Measurements from ENCODE around the gene TOM1L2.

DNA sequence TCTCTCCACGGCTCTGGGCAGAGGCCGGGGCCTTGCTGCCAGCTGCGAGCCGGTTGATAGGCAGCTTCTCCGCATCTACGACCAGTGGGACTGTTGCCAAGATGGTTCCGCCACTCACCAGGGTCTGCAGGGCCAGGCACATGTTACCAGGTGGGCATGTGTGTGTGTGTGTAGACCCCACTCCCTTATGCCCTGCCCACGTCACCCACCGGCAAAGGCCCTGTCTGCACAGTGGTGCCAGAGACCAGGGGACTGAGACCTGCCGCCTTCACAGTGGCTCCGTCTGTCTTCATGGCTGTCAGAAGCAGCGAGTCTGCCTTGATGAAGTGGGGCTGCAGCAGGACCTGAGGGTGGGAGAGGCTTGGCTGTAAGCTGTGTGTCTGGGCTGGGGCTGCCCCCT lies 153.1 kb downstream of the TOM1L2 start:
- TF ChIP-seq, protein P1, sequence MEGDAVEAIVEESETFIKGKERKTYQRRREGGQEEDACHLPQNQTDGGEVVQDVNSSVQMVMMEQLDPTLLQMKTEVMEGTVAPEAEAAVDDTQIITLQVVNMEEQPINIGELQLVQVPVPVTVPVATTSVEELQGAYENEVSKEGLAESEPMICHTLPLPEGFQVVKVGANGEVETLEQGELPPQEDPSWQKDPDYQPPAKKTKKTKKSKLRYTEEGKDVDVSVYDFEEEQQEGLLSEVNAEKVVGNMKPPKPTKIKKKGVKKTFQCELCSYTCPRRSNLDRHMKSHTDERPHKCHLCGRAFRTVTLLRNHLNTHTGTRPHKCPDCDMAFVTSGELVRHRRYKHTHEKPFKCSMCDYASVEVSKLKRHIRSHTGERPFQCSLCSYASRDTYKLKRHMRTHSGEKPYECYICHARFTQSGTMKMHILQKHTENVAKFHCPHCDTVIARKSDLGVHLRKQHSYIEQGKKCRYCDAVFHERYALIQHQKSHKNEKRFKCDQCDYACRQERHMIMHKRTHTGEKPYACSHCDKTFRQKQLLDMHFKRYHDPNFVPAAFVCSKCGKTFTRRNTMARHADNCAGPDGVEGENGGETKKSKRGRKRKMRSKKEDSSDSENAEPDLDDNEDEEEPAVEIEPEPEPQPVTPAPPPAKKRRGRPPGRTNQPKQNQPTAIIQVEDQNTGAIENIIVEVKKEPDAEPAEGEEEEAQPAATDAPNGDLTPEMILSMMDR (IDR thresholded peaks at IDR 0.05; ENCODE audit: insufficient read depth, low read length), result no peak
- TF ChIP-seq, protein P2, sequence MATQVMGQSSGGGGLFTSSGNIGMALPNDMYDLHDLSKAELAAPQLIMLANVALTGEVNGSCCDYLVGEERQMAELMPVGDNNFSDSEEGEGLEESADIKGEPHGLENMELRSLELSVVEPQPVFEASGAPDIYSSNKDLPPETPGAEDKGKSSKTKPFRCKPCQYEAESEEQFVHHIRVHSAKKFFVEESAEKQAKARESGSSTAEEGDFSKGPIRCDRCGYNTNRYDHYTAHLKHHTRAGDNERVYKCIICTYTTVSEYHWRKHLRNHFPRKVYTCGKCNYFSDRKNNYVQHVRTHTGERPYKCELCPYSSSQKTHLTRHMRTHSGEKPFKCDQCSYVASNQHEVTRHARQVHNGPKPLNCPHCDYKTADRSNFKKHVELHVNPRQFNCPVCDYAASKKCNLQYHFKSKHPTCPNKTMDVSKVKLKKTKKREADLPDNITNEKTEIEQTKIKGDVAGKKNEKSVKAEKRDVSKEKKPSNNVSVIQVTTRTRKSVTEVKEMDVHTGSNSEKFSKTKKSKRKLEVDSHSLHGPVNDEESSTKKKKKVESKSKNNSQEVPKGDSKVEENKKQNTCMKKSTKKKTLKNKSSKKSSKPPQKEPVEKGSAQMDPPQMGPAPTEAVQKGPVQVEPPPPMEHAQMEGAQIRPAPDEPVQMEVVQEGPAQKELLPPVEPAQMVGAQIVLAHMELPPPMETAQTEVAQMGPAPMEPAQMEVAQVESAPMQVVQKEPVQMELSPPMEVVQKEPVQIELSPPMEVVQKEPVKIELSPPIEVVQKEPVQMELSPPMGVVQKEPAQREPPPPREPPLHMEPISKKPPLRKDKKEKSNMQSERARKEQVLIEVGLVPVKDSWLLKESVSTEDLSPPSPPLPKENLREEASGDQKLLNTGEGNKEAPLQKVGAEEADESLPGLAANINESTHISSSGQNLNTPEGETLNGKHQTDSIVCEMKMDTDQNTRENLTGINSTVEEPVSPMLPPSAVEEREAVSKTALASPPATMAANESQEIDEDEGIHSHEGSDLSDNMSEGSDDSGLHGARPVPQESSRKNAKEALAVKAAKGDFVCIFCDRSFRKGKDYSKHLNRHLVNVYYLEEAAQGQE (IDR thresholded peaks at IDR 0.05; ENCODE audit: insufficient replicate concordance, low read depth), result no peak
- no peak for TF ChIP-seq GABPA (IDR thresholded peaks at IDR 0.05; ENCODE audit: low read depth)
- TF ChIP-seq POLR2AphosphoS5 (IDR thresholded peaks at IDR 0.05; ENCODE audit: low read depth), result no peak
